Renal cortex interstitium (tissue), 11 donors: ENCODE measurements around the gene WDR5B. TPM values are rescaled to one million over a fixed set of nuclear protein-coding genes. Genes with fewer than 3 reads are reported as not detected.

Experiments used
- DNase-seq, 11 donors: peaks; one replicate each; pipeline ENCODE4 v3.0.0-alpha.2; 2013; ENCODE audit warnings: low read depth in 9 of 11, low spot score in 4 of 11; ENCODE audit errors: extremely low read depth in 1 of 11
- polyA plus RNA-seq, 3 donors: library from polyadenylated mRNA; unstranded; fragments of 120-200 nt; gene quantifications; one replicate each; pipeline ENCODE4 v1.2.1, GENCODE V29; 2013; ENCODE audit not compliant: insufficient read length in 3 of 3

Gene WDR5B
- polyA plus RNA-seq, 3 donors, result 9.1 to 12.5 (median 9.9) TPM

- DNase-seq, result no peak
Measured at GRCh38 chr3:122421101-122421500, 5.2 kb upstream of the WDR5B start.

DNA sequence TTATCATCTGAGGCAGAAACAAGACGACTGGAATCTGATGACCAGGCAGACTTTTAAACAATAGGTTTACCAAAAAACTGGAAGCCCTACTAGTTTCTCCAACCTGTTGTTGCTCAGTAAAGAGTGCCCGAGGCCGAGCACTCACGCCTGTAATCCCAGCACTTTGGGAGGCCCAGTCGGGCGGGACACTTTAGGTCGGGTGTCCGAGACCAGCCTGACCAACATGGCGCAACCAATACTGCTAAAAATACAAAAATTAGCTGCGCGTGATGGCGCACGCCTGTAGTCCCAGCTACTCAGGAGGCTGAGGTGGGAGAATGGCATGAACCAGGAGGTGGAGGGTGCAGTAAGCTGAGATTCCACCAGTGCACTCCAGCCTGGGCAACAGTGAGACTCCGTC is 1.1 kb upstream of the WDR5B start:
- DNase-seq, result peak in 1 of 11 donors; percentile 9

- peak in 5 of 11 donors; percentile 9 to 35 (median 32) for DNase-seq
Measured at GRCh38 chr3:122415104-122415744, 638 bp downstream of the WDR5B start.

GRCh38 chr3:122414391-122414790 is 1.5 kb downstream of the WDR5B start:
- DNase-seq, result no peak

DNA sequence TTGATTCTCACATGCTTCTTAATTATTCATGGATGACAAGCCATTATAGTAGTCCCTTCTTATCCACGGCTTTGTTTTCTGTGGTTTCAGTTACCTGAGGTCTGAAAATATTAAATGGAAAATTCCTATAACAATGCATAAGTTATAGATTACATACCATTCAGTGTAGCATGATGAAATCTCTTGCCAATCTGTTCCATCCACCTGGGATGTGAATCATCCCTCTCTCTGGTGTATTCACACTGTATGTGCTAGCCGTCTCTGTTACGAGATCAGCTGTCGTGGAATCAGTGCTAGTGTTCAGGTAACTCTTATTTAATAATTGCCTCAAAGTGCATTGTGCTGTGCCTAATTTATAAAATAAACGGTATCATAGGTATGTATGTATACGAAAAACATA is 5.2 kb downstream of the WDR5B start:
- no peak for DNase-seq

- DNase-seq, result no peak
Measured at GRCh38 chr3:122410111-122410510, 5.8 kb downstream of the WDR5B start.

GRCh38 chr3:122409446-122409845 is 6.4 kb downstream of the WDR5B start:
- no peak for DNase-seq

DNA sequence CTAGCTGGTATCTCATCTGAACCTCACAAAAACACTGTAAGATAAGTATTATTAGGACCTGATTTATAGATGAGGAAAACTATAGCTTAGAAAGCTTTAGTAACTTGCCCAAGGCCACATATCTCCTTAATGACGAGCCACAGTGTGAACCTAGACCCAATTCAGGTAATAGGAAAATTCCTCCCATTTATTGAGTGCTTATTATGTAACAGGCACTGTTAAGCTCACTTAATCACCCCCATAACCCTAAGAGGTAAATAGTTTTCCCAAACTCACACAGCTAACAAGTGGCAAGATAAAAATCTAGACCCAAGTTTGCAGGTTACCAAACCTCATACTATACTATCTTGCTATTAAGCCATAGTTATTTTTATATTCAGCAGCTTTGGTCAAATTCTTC is 7.9 kb downstream of the WDR5B start:
- DNase-seq, result no peak

- no peak for DNase-seq
Measured at GRCh38 chr3:122406198-122406597, 9.7 kb downstream of the WDR5B start.

- DNase-seq, result no peak
Measured at GRCh38 chr3:122405015-122405414, 10.8 kb downstream of the WDR5B start.

GRCh38 chr3:122403489-122403888 is 12.4 kb downstream of the WDR5B start:
- DNase-seq, result no peak

GRCh38 chr3:122398920-122399319 is 16.9 kb downstream of the WDR5B start:
- DNase-seq, result no peak

DNA sequence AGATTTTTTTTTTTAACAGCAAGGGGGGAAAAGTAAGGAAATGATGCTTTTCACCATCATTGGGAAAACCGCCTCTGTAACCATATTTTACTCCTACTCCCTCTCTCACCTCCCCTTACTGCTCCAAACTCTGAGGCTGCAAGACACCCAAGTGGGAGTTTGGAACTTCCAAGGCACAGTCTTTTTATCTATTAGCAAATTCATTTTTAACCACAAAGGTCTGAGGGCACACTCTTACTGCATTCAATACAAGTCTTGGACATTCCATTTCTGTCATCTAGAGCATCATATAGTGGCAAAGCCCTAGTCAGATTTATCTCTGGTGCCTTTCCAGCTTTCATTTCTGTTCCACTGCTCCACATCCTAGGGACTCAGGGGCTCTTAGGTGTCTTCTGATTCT is 18.7 kb downstream of the WDR5B start:
- DNase-seq, result no peak

DNA sequence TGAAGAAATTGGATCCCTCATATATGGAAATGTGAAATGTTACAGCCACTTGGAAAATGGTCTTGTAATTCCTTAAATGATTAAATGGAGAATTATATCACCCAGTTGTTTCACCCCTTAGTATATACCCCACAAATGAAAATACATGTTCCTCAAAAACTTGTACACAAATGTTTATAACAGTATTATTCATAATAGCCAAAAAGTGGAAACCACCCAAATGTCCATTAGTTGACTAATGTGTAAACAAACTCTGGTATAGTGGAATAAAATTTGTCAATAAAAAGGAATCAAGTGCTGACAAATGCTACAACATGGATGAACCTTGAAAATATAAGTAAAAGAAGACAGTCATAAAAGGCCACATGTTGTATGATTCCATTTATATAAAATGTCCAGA is 19.4 kb downstream of the WDR5B start:
- no peak for DNase-seq

- DNase-seq, result no peak
Measured at GRCh38 chr3:122395582-122395981, 20.3 kb downstream of the WDR5B start.

DNA sequence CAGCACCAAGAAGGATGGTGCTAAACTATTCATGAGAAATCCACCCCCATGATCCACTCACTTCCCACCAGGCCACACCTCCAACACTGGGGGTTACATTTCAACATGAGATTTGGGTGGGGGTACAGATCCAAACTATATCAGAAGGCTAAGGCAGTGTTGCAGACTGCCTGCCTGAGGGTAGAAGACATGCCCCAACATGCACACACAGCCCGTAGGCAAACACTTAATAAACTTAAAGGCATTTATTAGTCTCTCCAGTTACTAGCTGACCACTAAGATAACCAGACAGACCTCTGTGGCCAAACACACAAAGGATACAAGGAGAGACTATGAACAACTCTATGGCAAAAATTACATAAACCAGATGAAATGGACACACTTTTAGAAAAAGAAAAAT is 21.7 kb downstream of the WDR5B start:
- no peak for DNase-seq

DNA sequence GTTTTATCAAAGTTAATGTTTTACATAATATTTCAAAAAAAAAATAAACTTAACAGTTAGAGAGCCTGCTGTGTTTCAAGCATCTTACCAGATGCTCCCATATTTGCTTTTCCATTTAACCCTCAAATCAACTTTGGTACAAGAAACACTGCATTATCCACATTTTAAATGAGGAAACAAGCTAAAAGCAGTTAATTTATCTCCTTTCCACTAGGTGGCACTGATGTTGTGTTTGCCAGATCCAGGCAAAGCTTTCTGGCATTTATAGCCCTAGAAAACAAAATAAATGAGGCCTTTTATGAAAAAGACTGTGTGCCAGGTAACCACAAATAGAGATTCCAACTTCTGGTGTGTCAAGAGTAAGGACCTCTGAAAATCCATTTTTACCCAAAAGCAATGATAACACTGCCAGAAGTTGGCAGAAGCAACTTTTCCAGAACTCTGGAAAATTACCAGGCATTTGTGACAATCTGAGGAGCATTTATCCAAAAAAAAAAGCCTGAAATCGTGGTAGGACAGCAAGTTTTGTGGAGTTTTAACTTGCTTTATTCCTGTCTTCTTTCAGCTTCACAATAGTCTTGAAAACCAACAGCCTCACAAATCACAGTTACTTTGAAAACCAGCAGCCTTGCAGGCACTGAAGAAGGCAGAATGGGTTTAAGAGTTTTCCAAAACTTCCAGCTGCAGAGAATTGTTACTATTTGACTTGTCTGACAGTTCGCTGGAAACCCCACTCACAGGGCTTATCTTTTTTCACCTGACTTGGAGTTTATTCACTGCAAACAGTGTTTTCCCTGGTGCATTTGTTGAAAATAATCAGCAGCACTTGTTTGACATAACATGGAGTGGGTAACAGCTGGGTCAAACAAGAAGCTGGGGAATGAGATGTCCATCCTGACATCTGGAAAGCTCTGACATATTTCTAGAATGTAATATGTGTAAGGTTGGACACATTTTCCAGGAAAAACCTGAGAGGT is 22.7 kb downstream of the WDR5B start:
- DNase-seq, result peak in 4 of 11 donors; percentile 3 to 26 (median 18)

DNA sequence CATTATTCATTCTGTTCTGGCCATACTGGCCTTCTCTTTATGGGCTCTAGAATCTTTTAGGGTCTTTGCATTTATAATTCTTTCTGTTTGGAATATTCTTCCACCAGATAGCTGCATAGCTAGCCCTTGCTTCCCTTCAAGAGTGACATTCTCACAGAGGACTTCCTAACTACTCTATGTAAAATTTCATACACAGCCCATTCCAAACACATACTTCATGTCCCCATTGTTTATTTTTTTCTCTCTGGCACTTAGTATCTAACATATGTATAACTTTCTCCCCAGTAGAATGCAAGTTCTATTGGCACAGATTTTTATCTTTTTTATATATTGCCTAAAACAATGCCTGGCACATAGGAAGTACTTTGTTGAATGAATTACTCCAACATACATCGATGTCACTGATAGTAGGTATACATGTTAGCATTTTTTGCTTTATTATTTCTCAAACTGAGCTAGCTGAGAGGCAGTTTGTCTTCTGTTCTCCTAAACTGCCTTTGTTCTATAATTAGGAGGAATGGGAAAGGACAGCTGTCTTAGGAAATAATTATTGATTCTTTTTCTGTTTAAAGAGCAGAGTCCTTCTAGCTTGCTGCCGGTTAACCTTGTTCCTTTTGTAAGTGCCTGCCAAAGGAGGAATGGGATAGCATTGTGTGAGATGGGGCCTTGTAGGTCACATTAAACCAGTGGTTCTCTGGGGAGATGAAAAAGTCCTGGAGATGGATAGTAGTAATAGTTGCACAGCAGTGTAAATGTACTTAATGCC is 24.0 kb downstream of the WDR5B start:
- no peak for DNase-seq

GRCh38 chr3:122390665-122391064 is 25.2 kb downstream of the WDR5B start:
- peak in 3 of 11 donors; percentile 11 to 15 (median 13) for DNase-seq

GRCh38 chr3:122389892-122390291 is 26.0 kb downstream of the WDR5B start:
- DNase-seq, result no peak
